Measurements from ENCODE around the gene SETBP1. TPM values are rescaled to one million over a fixed set of nuclear protein-coding genes. Genes with fewer than 3 reads are reported as not detected.

SETBP1 gene
- total and polyA plus RNA-seq, 2 of the 8 experiments (the other 6 are each of a cell fraction or from before 2014, with no cell fraction given), result 2.0 to 6.5 TPM

GRCh38 chr18:44909191-44909719 is 228.6 kb downstream of the SETBP1 start:
- no peak overlapping the region for H3K56ac ChIP-seq (replicated peaks; ENCODE audit: insufficient read length, low read depth, low read length)
- no peak overlapping the region for H4K5ac ChIP-seq (ENCODE audit: insufficient read length, low read depth, low read length)
- no peak overlapping the region for H4K8ac ChIP-seq (ENCODE audit: extremely low read depth, insufficient read depth, low read length)
- ChIA-PET CTCF (ENCODE audit: partially characterized antibody) (interaction anchor here (0.7 to 1.3 kb wide), 3 partner anchors 8 to 473 kb away, joined by 3 read pairs; no protein-coding TSS in a partner anchor), POLR2A (ENCODE audit: partially characterized antibody) (no interaction called here)
- no peak for TF ChIP-seq KDM4A (IDR thresholded peaks at IDR 0.05; ENCODE audit: low read depth, low read length, severe bottlenecking)
- H3K36me3 ChIP-seq (ENCODE audit: control insufficient read depth in 2 of 4, insufficient read depth in 4 of 4, low read length in 3 of 4), result no peaks in the 10 kb centered on the region
- WGBS, 2 experiments (ENCODE audit: extremely low coverage in 1 of 2, insufficient coverage in 1 of 2, insufficient read length in 1 of 2, insufficient replicate concordance in 2 of 2, low coverage in 1 of 2, low lambda C conversion rate in 2 of 2, missing lambda C conversion rate in 1 of 2), result 92% methylated on average over 5 of the region's 5 CpGs; no CpG with 5 or more reads in 1 of the 2 experiments
- no peak overlapping the region for H4K91ac ChIP-seq (replicated peaks; ENCODE audit: insufficient read length, low read length)
- H3K9ac ChIP-seq (replicated peaks in 1 of 4; ENCODE audit: extremely low read depth in 1 of 4, low read depth in 3 of 4, low read length in 3 of 4), result no peak overlapping the region
- H2AK5ac ChIP-seq (ENCODE audit: low read depth, low read length), result no peak overlapping the region
- H3K9me3 ChIP-seq (ENCODE audit: insufficient read depth in 2 of 2, low read depth in 1 of 2, low read length in 1 of 2), result no peaks in the 10 kb centered on the region
- no peak overlapping the region for H2BK120ac ChIP-seq (replicated peaks; ENCODE audit: low read depth, low read length)
- no peaks in the 10 kb centered on the region for H3K79me2 ChIP-seq (ENCODE audit: control insufficient read depth in 1 of 2, insufficient read depth in 2 of 2, low read length in 2 of 2)
- H2BK20ac ChIP-seq (ENCODE audit: low read length), result no peak overlapping the region
- H3K79me1 ChIP-seq (ENCODE audit: low read depth, low read length), result no peaks in the 10 kb centered on the region
- no peak overlapping the region for H3K4me3 ChIP-seq (ENCODE audit: extremely low read depth in 1 of 4, insufficient read depth in 2 of 4, low read depth in 3 of 4, low read length in 4 of 4)
- no peak overlapping the region for H3K18ac ChIP-seq (ENCODE audit: extremely low read depth, low read length)
- no peak overlapping the region for H3K27ac ChIP-seq (ENCODE audit: low read depth, low read length)
- no peak overlapping the region for H2BK15ac ChIP-seq (ENCODE audit: low read length)
- H2BK12ac ChIP-seq (ENCODE audit: low read depth, low read length), result no peak overlapping the region
- no peak overlapping the region for H2AFZ ChIP-seq (ENCODE audit: low read length)
- H4K20me1 ChIP-seq (replicated peaks in 1 of 2; ENCODE audit: control insufficient read depth in 1 of 2, insufficient read depth in 2 of 2, low read length in 2 of 2), result no peaks in the 10 kb centered on the region
- no peak overlapping the region for H3K4ac ChIP-seq (replicated peaks; ENCODE audit: insufficient read length, low read depth, low read length)
- no peaks in the 10 kb centered on the region for H3K23me2 ChIP-seq (ENCODE audit: low read depth, low read length)
- FAIRE-seq (no peak), DNase-seq (ENCODE audit: low read depth in 1 of 2, low spot score in 2 of 2) (no peak)
- H3K27me3 ChIP-seq (replicated peaks in 1 of 4; ENCODE audit: control insufficient read depth in 3 of 4, extremely low read depth in 1 of 4, insufficient read depth in 3 of 4, low read length in 3 of 4), result peaks cover 0 to 2% (median 0%) of the 10 kb centered on the region in 4 experiments; a peak in 1 of 7 replicates
- no peak overlapping the region for H3K14ac ChIP-seq (ENCODE audit: insufficient read length)
- no peak overlapping the region for H2BK5ac ChIP-seq (ENCODE audit: low read depth, low read length)
- H3K4me2 ChIP-seq (ENCODE audit: insufficient read depth in 1 of 2, low read depth in 2 of 2, low read length in 2 of 2), result no peak overlapping the region
- H3K23ac ChIP-seq (ENCODE audit: insufficient read length), result no peak overlapping the region
- H3K4me1 ChIP-seq (replicated peaks in 1 of 4; ENCODE audit: control insufficient read depth in 3 of 4, insufficient read depth in 4 of 4, low read length in 3 of 4), result no peaks in the 10 kb centered on the region

Data from H1 (cell line).